ENCODE results near the gene SLC25A20.
A peak's percentile ranks its signal among the peaks of the same experiment; 100 is the strongest.

The SLC25A20 gene

GRCh38 chr3:48897460-48898376, 964 bp downstream of the SLC25A20 start:
- no peak for DNase-seq

- no peak for DNase-seq
These were observed 1.7 kb downstream of the SLC25A20 start for GRCh38 chr3:48896936-48897335.

- DNase-seq: no peak
These were observed 4.2 kb downstream of the SLC25A20 start for GRCh38 chr3:48894516-48894915.

GRCh38 chr3:48891606-48892005, 7.1 kb downstream of the SLC25A20 start:
- DNase-seq: no peak

- no peak for DNase-seq
These were observed 12.9 kb downstream of the SLC25A20 start for GRCh38 chr3:48885753-48886152.

GRCh38 chr3:48881652-48882114, 17.0 kb downstream of the SLC25A20 start:
- DNase-seq: no peak

- DNase-seq: no peak
These were observed 17.7 kb downstream of the SLC25A20 start for GRCh38 chr3:48881006-48881405.

GRCh38 chr3:48879994-48880377, 18.7 kb downstream of the SLC25A20 start:
- no peak for DNase-seq

- DNase-seq: no peak
These were observed 19.2 kb downstream of the SLC25A20 start for GRCh38 chr3:48879307-48879993.

- no peak for DNase-seq
These were observed 21.0 kb downstream of the SLC25A20 start for GRCh38 chr3:48877671-48878070.

GRCh38 chr3:48863122-48863521, 35.6 kb downstream of the SLC25A20 start:
- DNase-seq: no peak

- DNase-seq: no peak
These were observed 39.5 kb downstream of the SLC25A20 start for GRCh38 chr3:48859206-48859605.

- DNase-seq: no peak
These were observed 40.0 kb downstream of the SLC25A20 start for GRCh38 chr3:48858709-48859108.

- no peak for DNase-seq
These were observed 41.0 kb downstream of the SLC25A20 start for GRCh38 chr3:48857641-48858040.

- no peak for DNase-seq
These were observed 42.2 kb downstream of the SLC25A20 start for GRCh38 chr3:48856469-48856868.

- no peak for DNase-seq
These were observed 42.8 kb downstream of the SLC25A20 start for GRCh38 chr3:48855681-48856447.

GRCh38 chr3:48852151-48852550, 46.5 kb downstream of the SLC25A20 start:
- DNase-seq: no peak

GRCh38 chr3:48851407-48851806, 47.3 kb downstream of the SLC25A20 start:
- no peak for DNase-seq

- no peak for DNase-seq
These were observed 49.7 kb downstream of the SLC25A20 start for GRCh38 chr3:48848816-48849515.

- DNase-seq: peak; percentile 68
These were observed 50.9 kb downstream of the SLC25A20 start, which contains the start of gene PRKAR2A for GRCh38 chr3:48847504-48848423. TSS of gene PRKAR2A (minus strand) at chr3:48847874. CDS start at chr3:48847596, 278 bp downstream.

GRCh38 chr3:48847053-48847503, 51.6 kb downstream of the SLC25A20 start:
- DNase-seq: peak; percentile 62

All from NCI-H510A treated with DMSO at 0.1 percent for 48 hours (cell line).